OCI-LY7 (cell line): ENCODE results near the gene MORF4L1. TPM values are rescaled to one million over a fixed set of nuclear protein-coding genes. Genes with fewer than 3 reads are reported as not detected.
"Not testable (repeated sequence)": the region's sequence is repeated elsewhere in the genome, so short reads cannot be mapped to it uniquely, and the experiment has no call there.

Experiments
- BruUV-seq: library from RNA; stranded (reverse); fragments of 400-500 nt; replicated peaks from 2 replicates; lab custom pipeline; 2021; lab: Mats Ljungman, UMichigan
- CTCF ChIA-PET: fragments of 300-600 bp; sonication (Branson Sonifier 250); formaldehyde crosslinking; loops from one replicate; lab custom pipeline; 2022; ENCODE audit warnings: antibody characterized with exemption; ENCODE audit not compliant: unreplicated experiment; lab: Charles Lee
- POLR2A ChIA-PET: fragments of 300-600 bp; sonication (Branson Sonifier 250); formaldehyde crosslinking; loops from one replicate; lab custom pipeline; 2022; ENCODE audit warnings: antibody characterized with exemption; lab: Charles Lee
- DNase-seq: peaks from one replicate; pipeline ENCODE4 v3.0.0-alpha.2; 2015; ENCODE audit warnings: low spot score
- H2AFZ ChIP-seq: fragments of 200-600 bp; sonication (generic), shearing (Covaris generic); 2 replicates; pipeline ENCODE4 v1.6.1; 2014; ENCODE audit warnings: mild to moderate bottlenecking, antibody characterized with exemption, low read length, moderate library complexity
- H3K27ac ChIP-seq: fragments of 200-600 bp; sonication (generic); 2 replicates; pipeline ENCODE4 v1.5.1; 2014; ENCODE audit warnings: mixed run types, low read depth, mild to moderate bottlenecking, moderate library complexity, low read length, inconsistent platforms; ENCODE audit not compliant: poor library complexity, severe bottlenecking
- H3K36me3 ChIP-seq: fragments of 200-600 bp; sonication (generic); 2 replicates; pipeline ENCODE4 v1.6.1; 2014; ENCODE audit warnings: mild to moderate bottlenecking, antibody characterized with exemption, low read length, moderate library complexity, mixed read lengths; ENCODE audit not compliant: insufficient read depth
- H3K4me1 ChIP-seq: fragments of 200-600 bp; sonication (generic); 2 replicates; pipeline ENCODE4 v1.5.1; 2014; ENCODE audit warnings: mild to moderate bottlenecking, low read length; ENCODE audit not compliant: insufficient read depth, poor library complexity, severe bottlenecking
- H3K4me2 ChIP-seq: fragments of 200-600 bp; sonication (generic); 2 replicates; pipeline ENCODE4 v1.6.1; 2014; ENCODE audit warnings: mild to moderate bottlenecking, low read length
- H3K4me3 ChIP-seq: fragments of 200-600 bp; sonication (generic); 2 replicates; pipeline ENCODE4 v1.5.1; 2014; ENCODE audit warnings: mild to moderate bottlenecking, low read depth, low read length; ENCODE audit not compliant: poor library complexity, severe bottlenecking
- H3K79me2 ChIP-seq: fragments of 200-600 bp; sonication (generic); 2 replicates; pipeline ENCODE4 v1.6.1; 2016; ENCODE audit warnings: low read depth, mild to moderate bottlenecking, low read length, moderate library complexity, mixed read lengths; ENCODE audit not compliant: insufficient read depth
- H3K9me2 ChIP-seq: fragments of 200-600 bp; sonication (generic); 2 replicates; pipeline ENCODE4 v1.6.1; 2016; ENCODE audit warnings: mild to moderate bottlenecking, low read length, mixed read lengths; ENCODE audit not compliant: insufficient read depth
- H3K9me3 ChIP-seq: fragments of 200-600 bp; sonication (generic); 2 replicates; pipeline ENCODE4 v1.6.1; 2014; ENCODE audit warnings: mild to moderate bottlenecking, mixed run types, low read length, mixed read lengths
- H4K20me1 ChIP-seq: fragments of 200-600 bp; sonication (generic); 2 replicates; pipeline ENCODE4 v1.6.1; 2014; ENCODE audit warnings: mild to moderate bottlenecking, antibody characterized with exemption, low read length, moderate library complexity, mixed read lengths; ENCODE audit not compliant: insufficient read depth
- EZH2phosphoT487 ChIP-seq: fragments of 200-600 bp; sonication (generic); IDR thresholded peaks from 2 replicates; pipeline ENCODE4 v1.6.1; 2018; ENCODE audit warnings: low read depth, borderline replicate concordance, mild to moderate bottlenecking, mixed run types, antibody characterized with exemption, low read length, moderate library complexity, mixed read lengths
- intact Hi-C: fragments of 100-400 bp; cut with micrococcal nuclease; formaldehyde crosslinking; loops from one replicate; pipeline ENCODE4 v1.10.0; 2022; ENCODE audit not compliant: unreplicated experiment
- total RNA-seq, 2 experiments: library from RNA; depleted of rRNA in 1 of 2; stranded (reverse); fragments of >200 nt in 1 of 2; shearing (Covaris generic) in 1 of 2; gene quantifications; 2 replicates each; pipeline ENCODE4 v1.2.3, GENCODE V29; 2014 to 2022
- TF ChIP-seq, protein P1 (sequence below): fragments of 200-600 bp; sonication (generic); conservative IDR thresholded peaks from 2 replicates; pipeline ENCODE4 v1.5.1; 2014; ENCODE audit warnings: mild to moderate bottlenecking, antibody characterized with exemption, low read length, moderate library complexity, mixed read lengths

Gene MORF4L1
- total RNA-seq, 2 experiments from 2014 or later: 152 to 286 TPM

DNA sequence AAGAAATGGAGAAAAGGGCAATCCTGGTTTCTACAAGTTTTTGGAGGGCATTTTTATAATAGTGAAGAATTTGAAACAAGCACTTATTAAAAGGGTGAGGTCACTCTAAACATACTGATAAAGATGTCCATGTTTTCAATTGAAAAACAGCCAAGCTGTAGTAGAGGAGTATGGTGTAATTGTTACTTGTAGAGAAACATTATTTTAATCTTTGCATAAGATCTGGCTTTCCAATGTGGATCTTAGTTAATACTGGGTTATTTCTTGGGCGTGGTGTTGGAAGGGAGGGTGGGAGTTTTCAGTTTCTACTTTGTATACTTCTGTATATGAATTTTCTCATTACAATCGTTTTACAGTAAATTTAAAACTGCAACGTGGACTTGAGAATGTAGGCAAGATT lies 22.8 kb downstream of the MORF4L1 start:
- no peaks in the 10 kb centered on the region for H3K9me3 ChIP-seq
- H3K79me2 ChIP-seq: peaks cover 28% of the 10 kb centered on the region; the same call in 1 of the 2 replicates
- DNase-seq: no peak
- H4K20me1 ChIP-seq: 0 out of 2 replicates have a peak, but pooled peaks cover 13% of the 10 kb centered on the region
- no peaks in the 10 kb centered on the region for H3K9me2 ChIP-seq
- no peak overlapping the region for H3K4me3 ChIP-seq
- H2AFZ ChIP-seq: no peak overlapping the region
- BruUV-seq: no TSS peak
- TF ChIP-seq, protein P1, sequence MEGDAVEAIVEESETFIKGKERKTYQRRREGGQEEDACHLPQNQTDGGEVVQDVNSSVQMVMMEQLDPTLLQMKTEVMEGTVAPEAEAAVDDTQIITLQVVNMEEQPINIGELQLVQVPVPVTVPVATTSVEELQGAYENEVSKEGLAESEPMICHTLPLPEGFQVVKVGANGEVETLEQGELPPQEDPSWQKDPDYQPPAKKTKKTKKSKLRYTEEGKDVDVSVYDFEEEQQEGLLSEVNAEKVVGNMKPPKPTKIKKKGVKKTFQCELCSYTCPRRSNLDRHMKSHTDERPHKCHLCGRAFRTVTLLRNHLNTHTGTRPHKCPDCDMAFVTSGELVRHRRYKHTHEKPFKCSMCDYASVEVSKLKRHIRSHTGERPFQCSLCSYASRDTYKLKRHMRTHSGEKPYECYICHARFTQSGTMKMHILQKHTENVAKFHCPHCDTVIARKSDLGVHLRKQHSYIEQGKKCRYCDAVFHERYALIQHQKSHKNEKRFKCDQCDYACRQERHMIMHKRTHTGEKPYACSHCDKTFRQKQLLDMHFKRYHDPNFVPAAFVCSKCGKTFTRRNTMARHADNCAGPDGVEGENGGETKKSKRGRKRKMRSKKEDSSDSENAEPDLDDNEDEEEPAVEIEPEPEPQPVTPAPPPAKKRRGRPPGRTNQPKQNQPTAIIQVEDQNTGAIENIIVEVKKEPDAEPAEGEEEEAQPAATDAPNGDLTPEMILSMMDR: no peak
- no peak for TF ChIP-seq EZH2phosphoT487
- ChIA-PET CTCF (no interaction called here), POLR2A (interaction anchor here (0.6 kb wide), 1 partner anchor 22 kb away, joined by 3 read pairs; no protein-coding TSS in a partner anchor)
- intact Hi-C loops: no loop called here
- H3K4me1 ChIP-seq: no peaks in the 10 kb centered on the region
- no peak overlapping the region for H3K4me2 ChIP-seq
- no peak overlapping the region for H3K27ac ChIP-seq
- peaks cover 99% of the 10 kb centered on the region for H3K36me3 ChIP-seq

DNA sequence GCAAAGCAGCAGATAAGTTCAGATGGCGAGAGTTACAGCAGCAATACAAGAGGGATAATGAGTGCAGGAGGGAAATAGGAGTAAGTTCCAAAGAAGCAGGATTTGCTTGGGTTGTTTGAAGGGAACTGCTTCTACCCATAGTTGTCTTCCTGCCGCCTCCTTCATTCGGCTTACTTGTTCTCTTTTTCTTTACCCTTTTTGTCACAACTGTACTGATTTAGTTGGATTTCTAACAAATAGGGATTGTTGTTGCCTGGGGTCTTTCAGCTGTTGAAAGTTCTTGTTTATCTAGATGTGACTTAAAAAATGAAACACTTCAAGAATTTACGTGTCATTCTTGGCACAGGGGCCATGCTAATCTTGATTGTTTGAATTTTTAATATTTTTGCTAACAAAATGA lies 25.9 kb downstream of the MORF4L1 start:
- POLR2A ChIA-PET: interaction anchor here (1.0 kb wide), 1 partner anchor 21 kb away, joined by 5 read pairs; no protein-coding TSS in a partner anchor

GRCh38 chr15:78900819-78901533 lies 28.3 kb downstream of the MORF4L1 start:
- BruUV-seq, H3K27ac ChIP-seq, H3K9me2 ChIP-seq, CTCF ChIA-PET, DNase-seq, H3K9me3 ChIP-seq, H3K79me2 ChIP-seq, H2AFZ ChIP-seq, H3K4me2 ChIP-seq, intact Hi-C loops, H3K4me3 ChIP-seq, H3K4me1 ChIP-seq, H4K20me1 ChIP-seq: not testable (repeated sequence)
- H3K36me3 ChIP-seq: peaks cover 99% of the 10 kb centered on the region
- POLR2A ChIA-PET: interaction anchor here (1.4 kb wide), 1 partner anchor 15 kb away, joined by 3 read pairs; no protein-coding TSS in a partner anchor

More for the DNA sequence above, 25.9 kb downstream of the MORF4L1 start:
- Histone ChIP-seq H3K4me3 (no peak overlapping the region), H3K9me3 (no peaks in the 10 kb centered on the region), H3K36me3 (peaks cover 99% of the 10 kb centered on the region), H3K79me2 (peaks cover 11% of the 10 kb centered on the region; the same call in 1 of the 2 replicates), H3K9me2 (no peaks in the 10 kb centered on the region), H4K20me1 (peaks cover 4% of the 10 kb centered on the region; the same call in 1 of the 2 replicates), H3K4me1 (no peaks in the 10 kb centered on the region), H2AFZ (no peak overlapping the region), H3K4me2 (no peak overlapping the region), H3K27ac (no peak overlapping the region)
- CTCF ChIA-PET: no interaction called here
- intact Hi-C loops: no loop called here
- no peak for DNase-seq
- TF ChIP-seq, protein P1: no peak
- no peak for TF ChIP-seq EZH2phosphoT487
- no TSS peak for BruUV-seq

GRCh38 chr15:78902281-78903032 lies 29.8 kb downstream of the MORF4L1 start:
- H3K36me3 ChIP-seq: peaks cover 100% of the 10 kb centered on the region
- CTCF ChIA-PET, intact Hi-C loops, BruUV-seq, H3K4me2 ChIP-seq, H3K4me1 ChIP-seq, H3K9me2 ChIP-seq, H3K79me2 ChIP-seq, DNase-seq, H3K27ac ChIP-seq, H3K9me3 ChIP-seq, POLR2A ChIA-PET, H4K20me1 ChIP-seq, H2AFZ ChIP-seq, H3K4me3 ChIP-seq: not testable (repeated sequence)
